AG04449 (cell line): Measurements from ENCODE around the gene TARBP1.

Experiments used
- CTCF ChIA-PET: fragments of 350-600 bp; formaldehyde crosslinking; extraction: SDS; loops from one replicate; lab custom pipeline; 2021; ENCODE audit warnings: antibody characterized with exemption; lab: Yijun Ruan, JAX
- POLR2A ChIA-PET: fragments of 400-600, 350-600 bp; formaldehyde crosslinking; extraction: SDS; loops from one replicate; lab custom pipeline; 2020; ENCODE audit warnings: antibody characterized with exemption, inconsistent platforms; lab: Yijun Ruan, JAX
- DNase-seq: peaks from one replicate; pipeline ENCODE4 v3.0.0-alpha.2; 2010; ENCODE audit warnings: low read depth, low spot score
- H3K4me3 ChIP-seq: 2 replicates; pipeline ENCODE4 v1.5.1; 2011; ENCODE audit warnings: low read depth, mild to moderate bottlenecking, control low read depth, low read length
- TF ChIP-seq, protein P1 (sequence below): IDR thresholded peaks from one replicate; pipeline ENCODE4 v1.5.1; 2011; ENCODE audit warnings: mild to moderate bottlenecking, moderate library complexity, low read length, control low read depth, inconsistent platforms; ENCODE audit not compliant: insufficient read depth; ENCODE audit errors: missing control alignments

TARBP1 gene

DNA sequence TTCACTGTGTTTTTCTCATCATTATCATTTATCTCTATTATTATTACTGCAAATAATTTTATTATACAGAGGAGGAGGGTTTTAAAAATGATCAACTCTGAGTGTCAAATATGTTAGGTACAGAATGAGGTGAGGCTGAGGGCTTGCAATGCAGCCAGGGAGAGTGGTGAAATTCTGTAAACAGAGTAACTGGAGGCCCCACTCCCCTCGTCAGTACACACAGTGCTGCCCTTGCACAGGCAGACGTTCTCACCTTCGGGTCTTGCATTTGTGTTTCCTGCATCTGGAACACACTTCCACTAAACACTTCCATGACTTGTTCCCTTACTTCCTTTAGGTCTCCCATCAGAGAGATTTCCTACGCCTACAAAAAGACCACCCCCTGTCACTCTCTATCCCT lies 130.0 kb downstream of the TARBP1 start:
- ChIA-PET CTCF (no interaction called here), POLR2A (no interaction called here)
- TF ChIP-seq, protein P1, sequence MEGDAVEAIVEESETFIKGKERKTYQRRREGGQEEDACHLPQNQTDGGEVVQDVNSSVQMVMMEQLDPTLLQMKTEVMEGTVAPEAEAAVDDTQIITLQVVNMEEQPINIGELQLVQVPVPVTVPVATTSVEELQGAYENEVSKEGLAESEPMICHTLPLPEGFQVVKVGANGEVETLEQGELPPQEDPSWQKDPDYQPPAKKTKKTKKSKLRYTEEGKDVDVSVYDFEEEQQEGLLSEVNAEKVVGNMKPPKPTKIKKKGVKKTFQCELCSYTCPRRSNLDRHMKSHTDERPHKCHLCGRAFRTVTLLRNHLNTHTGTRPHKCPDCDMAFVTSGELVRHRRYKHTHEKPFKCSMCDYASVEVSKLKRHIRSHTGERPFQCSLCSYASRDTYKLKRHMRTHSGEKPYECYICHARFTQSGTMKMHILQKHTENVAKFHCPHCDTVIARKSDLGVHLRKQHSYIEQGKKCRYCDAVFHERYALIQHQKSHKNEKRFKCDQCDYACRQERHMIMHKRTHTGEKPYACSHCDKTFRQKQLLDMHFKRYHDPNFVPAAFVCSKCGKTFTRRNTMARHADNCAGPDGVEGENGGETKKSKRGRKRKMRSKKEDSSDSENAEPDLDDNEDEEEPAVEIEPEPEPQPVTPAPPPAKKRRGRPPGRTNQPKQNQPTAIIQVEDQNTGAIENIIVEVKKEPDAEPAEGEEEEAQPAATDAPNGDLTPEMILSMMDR: no peak
- no peak for DNase-seq
- no peak overlapping the region for H3K4me3 ChIP-seq

DNA sequence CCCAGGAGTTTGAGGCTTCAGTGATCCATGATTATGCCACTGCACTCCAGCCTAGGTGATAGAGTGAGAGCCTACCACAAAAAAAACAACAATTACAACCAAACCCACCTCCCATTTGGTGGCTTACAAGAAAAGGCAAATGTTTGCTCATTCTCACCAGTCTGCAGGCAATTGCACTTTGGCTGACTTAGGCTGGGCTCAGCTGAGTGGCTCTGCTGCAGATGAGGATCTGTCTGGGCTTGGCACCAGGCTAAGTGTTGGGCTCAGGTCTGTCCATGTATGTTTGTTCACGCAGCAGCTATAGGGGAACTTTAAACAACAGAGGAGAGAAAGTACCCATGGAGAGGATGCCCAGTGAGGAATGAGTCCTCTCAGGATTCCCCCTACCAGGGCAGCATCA lies 133.7 kb downstream of the TARBP1 start:
- ChIA-PET POLR2A (no interaction called here), CTCF (no interaction called here)
- no peak overlapping the region for H3K4me3 ChIP-seq
- DNase-seq: no peak
- TF ChIP-seq, protein P1: no peak

DNA sequence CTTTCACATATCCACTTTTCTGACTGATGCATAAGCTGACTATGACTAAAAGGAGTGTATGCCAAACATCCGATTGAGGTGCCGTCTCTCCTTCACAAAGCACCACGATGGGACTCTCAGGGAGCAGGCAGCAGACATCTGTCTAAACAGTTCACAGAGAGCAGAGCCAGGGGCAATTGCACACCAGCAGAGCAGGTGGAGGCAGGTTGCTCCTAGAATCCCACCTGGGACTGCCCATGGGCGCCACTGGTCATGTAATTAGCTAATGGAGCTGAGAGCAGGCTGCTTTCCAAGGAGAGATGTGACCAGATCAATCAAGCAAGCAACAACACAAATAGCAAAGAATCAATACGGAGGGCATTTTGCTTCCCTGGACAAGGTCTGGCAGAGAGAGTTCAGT lies 136.2 kb downstream of the TARBP1 start:
- CTCF ChIA-PET: interaction anchor here (1.1 to 1.9 kb wide), 4 partner anchors 14 to 33 kb away, joined by 3 to 6 read pairs (median 4); no protein-coding TSS in a partner anchor
- TF ChIP-seq, protein P1: no peak

More for the DNA sequence above, 136.2 kb downstream of the TARBP1 start:
- DNase-seq: no peak
- POLR2A ChIA-PET: no interaction called here
- H3K4me3 ChIP-seq: no peak overlapping the region
